Heart left ventricle (tissue), 13 donors: ENCODE data around the gene SPIRE1.

Experiments
- CTCF ChIP-seq, 12 donors: fragments of 200-600 bp; sonication (generic) in 4 of 12; IDR thresholded peaks; one replicate each; pipeline versions ENCODE4 v1.5.0 to v1.8.0; 2018 to 2022; ENCODE audit warnings: antibody characterized with exemption in 12 of 12, mild to moderate bottlenecking in 5 of 12
- POLR2A ChIP-seq, 2 donors: fragments of 450-650 bp; IDR thresholded peaks; one replicate each; pipeline ENCODE4 v1.6.1; 2017; ENCODE audit warnings: antibody characterized with exemption in 2 of 2, mild to moderate bottlenecking in 2 of 2, moderate library complexity in 2 of 2
- donor health status: ischemic (EF 13 %, LVEDD 7.1; RV severe dilation, severe dysfunction).
- donor health status: DM: no; HTN: yes; CAD: no.
- donor health status: DM: no; HTN: no; CAD: no.
- donor health status: ischemic (EF 25% LVEDD 6.9; RV normal size, moderate dysfunction).
- donor health status: ischemic (EF 25% LVEDD 5.7; RV mildly dilated, moderate dysfunction).
- donor health status: ischemic (EF 35%, LVEDD 5.7; RV mildly dilated, moderate dysfunction).
- donor health status: nonischemic (EF 11% LVEDD 7.7; RV severe dilation, severe dysfunction).
- donor health status: DM: yes; HTN: yes; CAD: no.
- donor health status: PGD.
- donor health status: ischemic (EF 29% LVEDD 5.4; RV normal size, mild dysfunction).
- donor health status: nonischemic (EF 23%, LVEDD 6.1; RV moderate dilation, normal function).

- no peak for TF ChIP-seq POLR2A (IDR thresholded peaks at IDR 0.05)
- TF ChIP-seq CTCF (IDR thresholded peaks at IDR 0.05), result no peak
Observed at GRCh38 chr18:12455496-12455895, 202.4 kb downstream of the SPIRE1 start.
